Ovary (tissue), 3 donors: ENCODE data around the gene ZNF595.
"Not testable (repeated sequence)": the region's sequence is repeated elsewhere in the genome, so short reads cannot be mapped to it uniquely, and the experiment has no call there.

ENCODE experiments used
- EP300 ChIP-seq: sonication (generic); formaldehyde crosslinking; IDR thresholded peaks from one replicate; pipeline ENCODE4 v1.6.1; 2017; ENCODE audit warnings: antibody characterized with exemption
- POLR2A ChIP-seq: fragments of 450-650 bp; IDR thresholded peaks from one replicate; pipeline ENCODE4 v1.6.1; 2017; ENCODE audit warnings: antibody characterized with exemption, mild to moderate bottlenecking, moderate library complexity
- TF ChIP-seq, protein P1 (sequence below), 3 donors: fragments of 450-650 bp in 2 of 3; fragments of 200-600 bp in 1 of 3; IDR thresholded peaks; one replicate each; pipeline versions ENCODE4 v1.5.1 to v1.8.0; 2016 to 2022; ENCODE audit warnings: antibody characterized with exemption in 3 of 3, mild to moderate bottlenecking in 1 of 3
- donor health status: DM: no; HTN: no; CAD: no.

- TF ChIP-seq, protein P1, sequence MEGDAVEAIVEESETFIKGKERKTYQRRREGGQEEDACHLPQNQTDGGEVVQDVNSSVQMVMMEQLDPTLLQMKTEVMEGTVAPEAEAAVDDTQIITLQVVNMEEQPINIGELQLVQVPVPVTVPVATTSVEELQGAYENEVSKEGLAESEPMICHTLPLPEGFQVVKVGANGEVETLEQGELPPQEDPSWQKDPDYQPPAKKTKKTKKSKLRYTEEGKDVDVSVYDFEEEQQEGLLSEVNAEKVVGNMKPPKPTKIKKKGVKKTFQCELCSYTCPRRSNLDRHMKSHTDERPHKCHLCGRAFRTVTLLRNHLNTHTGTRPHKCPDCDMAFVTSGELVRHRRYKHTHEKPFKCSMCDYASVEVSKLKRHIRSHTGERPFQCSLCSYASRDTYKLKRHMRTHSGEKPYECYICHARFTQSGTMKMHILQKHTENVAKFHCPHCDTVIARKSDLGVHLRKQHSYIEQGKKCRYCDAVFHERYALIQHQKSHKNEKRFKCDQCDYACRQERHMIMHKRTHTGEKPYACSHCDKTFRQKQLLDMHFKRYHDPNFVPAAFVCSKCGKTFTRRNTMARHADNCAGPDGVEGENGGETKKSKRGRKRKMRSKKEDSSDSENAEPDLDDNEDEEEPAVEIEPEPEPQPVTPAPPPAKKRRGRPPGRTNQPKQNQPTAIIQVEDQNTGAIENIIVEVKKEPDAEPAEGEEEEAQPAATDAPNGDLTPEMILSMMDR (IDR thresholded peaks at IDR 0.05), result not testable (repeated sequence)
- not testable (repeated sequence) for TF ChIP-seq EP300, POLR2A
Observed at GRCh38 chr4:11816-12417, 41.2 kb upstream of the ZNF595 start.
